GM21529 (cell line): ENCODE measurements around the gene ALS2CL.
"Not testable (repeated sequence)": the region's sequence is repeated elsewhere in the genome, so short reads cannot be mapped to it uniquely, and the experiment has no call there.

Experiments used
- ATAC-seq: cut with Tn5 transposase; IDR thresholded peaks from one replicate; pipeline ENCODE4 v1.9.1; 2021; ENCODE audit not compliant: unreplicated experiment

Gene ALS2CL

GRCh38 chr3:46705022-46705530, 11.6 kb upstream of the ALS2CL start:
- ATAC-seq: no peak

GRCh38 chr3:46704346-46704745, 10.9 kb upstream of the ALS2CL start:
- not testable (repeated sequence) for ATAC-seq

GRCh38 chr3:46703013-46703520, 9.6 kb upstream of the ALS2CL start:
- no peak for ATAC-seq

- no peak for ATAC-seq
Measured at GRCh38 chr3:46702246-46703012, 8.9 kb upstream of the ALS2CL start.

GRCh38 chr3:46701181-46701939, 7.9 kb upstream of the ALS2CL start, which contains the start of gene TMIE:
Gene TMIE (plus strand): TSS chr3:46701392. CDS start chr3:46701488, 96 bp downstream.
- no peak for ATAC-seq

GRCh38 chr3:46700772-46701171, 7.3 kb upstream of the ALS2CL start:
- no peak for ATAC-seq

- ATAC-seq: no peak
Measured at GRCh38 chr3:46699676-46700523, 6.4 kb upstream of the ALS2CL start.

- no peak for ATAC-seq
Measured at GRCh38 chr3:46695962-46696894, 2.7 kb upstream of the ALS2CL start.

- ATAC-seq: no peak
Measured at GRCh38 chr3:46695177-46695961, 1.9 kb upstream of the ALS2CL start.

- no peak for ATAC-seq
Measured at GRCh38 chr3:46694520-46694919, 1.0 kb upstream of the ALS2CL start.

- no peak for ATAC-seq
Measured at GRCh38 chr3:46693892-46694226, 380 bp upstream of the ALS2CL start.

- no peak for ATAC-seq
Measured at GRCh38 chr3:46692566-46692990, 901 bp downstream of the ALS2CL start.

- ATAC-seq: no peak
Measured at GRCh38 chr3:46690798-46691197, 2.7 kb downstream of the ALS2CL start.

- no peak for ATAC-seq
Measured at GRCh38 chr3:46685446-46685845, 8.0 kb downstream of the ALS2CL start.

GRCh38 chr3:46684891-46685290, 8.6 kb downstream of the ALS2CL start:
- ATAC-seq: no peak

GRCh38 chr3:46682974-46683373, 10.5 kb downstream of the ALS2CL start:
- no peak for ATAC-seq

- ATAC-seq: no peak
Measured at GRCh38 chr3:46681856-46682540, 11.5 kb downstream of the ALS2CL start.

GRCh38 chr3:46681387-46681786, 12.1 kb downstream of the ALS2CL start:
- no peak for ATAC-seq
